ENCODE results near the gene WBP1.
"Not testable (repeated sequence)": the region's sequence is repeated elsewhere in the genome, so short reads cannot be mapped to it uniquely, and the experiment has no call there.

The WBP1 gene

DNA sequence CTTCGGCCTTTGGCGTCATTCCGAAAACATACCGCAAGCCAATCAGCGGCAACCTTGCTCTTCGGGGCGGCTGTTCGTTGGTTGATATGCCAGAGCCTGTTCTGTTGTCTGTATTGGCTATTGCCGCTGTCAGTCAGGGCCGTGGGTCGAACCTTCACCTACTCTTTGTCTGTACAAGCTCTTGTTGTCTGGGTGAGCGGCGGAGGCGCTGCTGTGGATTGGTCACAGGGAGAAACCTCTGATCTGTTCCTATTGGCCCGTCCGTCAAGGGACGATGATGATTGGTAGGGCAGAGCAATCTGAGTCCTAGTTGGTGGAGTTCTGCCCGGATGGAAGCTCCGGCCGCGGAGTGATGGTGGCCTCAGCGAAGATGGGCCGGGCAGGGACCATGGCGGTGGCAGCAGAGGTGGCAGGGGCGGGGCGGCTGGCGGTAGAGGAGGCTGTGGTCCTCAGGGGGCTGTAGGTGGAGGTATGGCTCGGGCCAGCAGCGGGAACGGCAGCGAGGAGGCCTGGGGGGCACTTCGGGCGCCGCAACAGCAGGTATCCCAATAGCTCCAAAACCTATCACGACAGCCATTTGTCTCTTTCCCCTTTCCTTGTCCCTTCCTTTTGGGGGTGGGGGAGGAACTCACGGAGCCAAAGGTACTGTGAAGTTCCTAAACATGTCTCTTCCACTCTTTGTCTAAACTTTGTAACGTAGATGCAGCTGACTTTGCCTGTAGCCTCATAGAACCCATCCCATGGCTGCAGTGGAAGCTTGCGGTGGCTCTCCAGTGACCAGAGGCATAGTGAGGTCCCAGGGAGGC, at the start of gene WBP1:
Gene WBP1 (plus strand): TSS at position 307 of the 806 bp plus-strand sequence. CDS start 165 bp downstream, at position 472.
- DNase-seq = peak; percentile 90

DNA sequence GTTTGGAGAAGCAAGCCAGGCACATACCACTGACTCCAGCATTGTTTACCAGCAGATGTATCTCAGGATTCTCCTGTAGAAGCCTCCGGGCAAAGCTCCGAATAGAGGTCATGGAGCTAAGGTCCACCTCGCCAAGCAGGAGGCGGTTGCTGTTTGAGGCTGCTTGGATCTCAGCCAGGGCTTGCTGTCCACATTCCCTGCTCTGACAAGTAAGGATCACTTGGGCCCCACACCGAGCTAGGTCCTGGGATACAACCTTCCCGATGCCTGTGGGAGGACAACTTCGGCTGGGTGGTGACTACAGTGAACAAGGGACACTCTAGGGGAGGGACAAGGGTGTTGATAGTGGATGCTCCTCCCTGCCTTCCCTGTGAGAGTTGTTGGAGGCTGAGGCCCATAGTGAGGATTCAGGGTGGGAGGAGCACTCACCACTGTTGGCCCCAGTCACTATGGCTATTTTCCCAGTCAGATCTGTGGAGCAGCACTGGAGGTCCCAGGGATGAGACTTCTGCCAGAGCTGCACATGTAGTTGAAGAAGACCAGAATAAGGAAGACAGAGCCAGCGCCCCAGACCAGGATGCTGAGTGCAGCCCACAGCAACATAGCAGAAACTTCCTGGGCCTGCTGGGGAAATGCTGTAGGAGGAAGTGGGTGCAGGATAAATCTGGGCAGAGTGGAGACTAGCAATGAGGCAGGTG, 45.1 kb upstream of the WBP1 start:
- DNase-seq = no peak

DNA sequence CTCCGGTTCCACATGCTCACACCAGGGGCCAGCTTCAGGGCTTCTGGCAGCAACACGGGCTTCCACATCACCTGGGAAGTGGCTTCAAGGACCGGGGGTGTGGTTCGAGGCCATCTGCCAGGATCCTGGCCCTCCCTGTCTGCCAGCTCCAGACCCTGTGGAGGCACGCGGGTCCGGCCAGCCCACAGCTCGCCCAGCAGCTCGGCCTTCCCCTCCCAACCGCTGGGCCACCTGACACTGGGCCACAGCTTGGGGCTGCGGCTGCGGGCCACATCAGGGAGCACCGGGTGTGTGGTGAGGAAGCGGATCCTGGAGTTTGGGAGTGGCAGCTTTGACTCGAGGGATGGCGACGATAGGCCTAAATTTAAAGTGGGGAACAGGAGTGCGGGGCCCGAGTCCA, 43.8 kb upstream of the WBP1 start:
- DNase-seq = no peak

DNA sequence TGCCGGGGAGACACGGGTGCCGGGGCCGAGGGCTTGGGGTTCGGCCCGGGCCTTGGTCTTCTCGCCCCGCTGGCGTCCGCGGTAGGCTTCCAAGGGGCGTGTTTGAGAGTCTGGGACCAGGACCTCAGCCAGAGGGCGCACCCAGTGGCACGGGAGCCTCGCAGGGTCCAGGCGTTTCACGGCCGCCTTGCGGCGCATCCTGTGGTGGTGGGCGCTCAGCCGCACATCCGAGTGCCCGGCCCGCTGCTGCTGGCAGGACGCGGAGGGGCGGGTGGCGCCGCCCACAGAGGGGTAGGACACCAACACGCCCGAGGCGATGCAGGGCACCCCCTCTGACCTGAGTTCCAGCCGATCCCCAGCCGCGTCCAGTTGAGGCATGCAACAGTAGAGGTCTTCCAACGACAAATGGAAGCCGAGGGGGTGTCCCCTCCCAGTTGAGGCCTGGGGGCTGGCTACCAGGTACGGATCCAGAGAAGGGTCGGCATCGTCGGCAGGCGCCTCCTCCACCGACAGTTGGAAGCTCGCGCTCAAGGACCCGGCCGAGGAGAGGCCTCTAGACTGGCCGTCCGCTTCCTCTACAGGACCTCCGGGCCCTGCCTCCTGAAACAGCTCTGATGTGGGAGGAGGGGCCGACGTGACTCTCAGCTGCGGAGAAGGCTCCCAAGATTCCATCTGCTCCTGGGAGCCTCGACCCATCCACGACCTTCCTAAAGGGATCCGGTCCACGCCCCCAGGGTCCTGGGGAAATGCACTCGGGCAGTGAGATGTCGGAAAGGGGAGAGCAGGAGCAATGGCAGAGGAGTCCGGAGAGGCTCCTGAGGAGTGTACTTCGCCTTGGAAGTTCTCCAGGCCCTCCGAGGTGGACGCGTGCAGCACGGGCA, 43.1 kb upstream of the WBP1 start:
- no peak for DNase-seq

DNA sequence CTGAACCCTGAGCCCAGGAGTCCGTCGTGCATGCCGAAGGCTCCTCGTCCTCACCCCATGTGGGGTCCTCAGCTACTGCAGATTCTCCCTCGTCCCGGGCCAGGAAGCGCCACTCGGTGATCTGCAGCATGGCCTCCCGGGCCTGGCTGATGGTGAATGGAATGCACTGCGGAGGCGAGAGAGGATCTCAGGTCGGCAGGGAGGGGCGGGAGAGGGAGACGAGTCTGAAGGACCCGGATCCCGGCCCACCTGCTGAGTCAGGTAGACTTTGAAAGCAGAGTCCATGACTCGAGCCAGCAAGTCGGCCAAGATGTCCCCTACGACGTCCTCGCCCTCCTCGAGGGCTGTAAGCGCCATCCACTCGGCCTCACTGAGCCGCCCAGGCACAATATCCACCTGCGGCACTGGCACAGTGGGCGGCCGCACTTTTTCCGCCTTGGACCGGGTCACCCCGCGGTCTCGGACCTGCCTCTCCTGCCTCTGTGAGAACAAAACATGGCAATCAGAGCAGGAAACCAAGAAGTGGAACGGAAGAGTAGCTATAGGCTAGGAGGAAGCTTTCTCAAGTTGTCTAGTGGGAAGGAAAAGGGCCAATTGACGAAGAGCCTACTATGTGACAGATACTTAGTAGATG, 42.4 kb upstream of the WBP1 start:
- DNase-seq = no peak

DNA sequence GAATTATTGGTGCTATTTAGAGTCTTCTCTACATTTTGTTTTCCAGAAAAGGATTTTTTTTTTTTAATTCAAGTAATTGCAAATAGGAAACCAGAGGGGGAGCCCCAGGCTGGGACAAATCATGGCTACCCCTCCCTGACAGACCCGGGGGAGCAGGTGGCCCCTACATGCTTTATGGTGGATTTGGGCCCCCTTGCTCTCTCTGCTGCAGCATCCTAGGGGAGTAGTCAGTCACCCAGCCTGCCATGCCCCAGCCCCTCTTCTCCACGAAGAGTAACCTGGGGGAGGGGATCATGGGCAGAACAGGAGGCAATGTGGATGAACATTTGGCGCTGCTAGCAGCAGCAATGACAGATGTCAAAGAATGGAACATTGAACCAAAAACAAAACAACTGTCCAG, 41.5 kb upstream of the WBP1 start:
- no peak for DNase-seq

DNA sequence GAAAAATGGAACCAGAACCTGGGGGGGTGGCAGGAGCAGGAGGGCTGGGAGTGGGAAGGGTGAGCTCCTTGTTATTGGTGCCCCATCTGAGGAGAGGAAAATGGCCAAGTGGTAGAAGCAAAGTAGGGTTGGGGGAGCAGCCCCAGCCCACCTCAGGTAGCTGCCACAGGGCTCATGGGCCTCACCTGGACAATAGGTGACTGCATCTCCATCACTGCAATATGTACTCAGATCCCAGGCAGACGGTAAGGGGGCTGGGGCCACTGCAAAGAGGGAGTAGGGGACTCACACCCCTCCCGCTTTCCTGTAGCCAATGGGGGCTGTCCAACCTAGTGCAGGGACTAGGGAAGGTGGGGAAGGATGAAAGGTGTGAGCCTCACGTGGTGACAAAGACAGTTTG, 41.0 kb upstream of the WBP1 start:
- no peak for DNase-seq

DNA sequence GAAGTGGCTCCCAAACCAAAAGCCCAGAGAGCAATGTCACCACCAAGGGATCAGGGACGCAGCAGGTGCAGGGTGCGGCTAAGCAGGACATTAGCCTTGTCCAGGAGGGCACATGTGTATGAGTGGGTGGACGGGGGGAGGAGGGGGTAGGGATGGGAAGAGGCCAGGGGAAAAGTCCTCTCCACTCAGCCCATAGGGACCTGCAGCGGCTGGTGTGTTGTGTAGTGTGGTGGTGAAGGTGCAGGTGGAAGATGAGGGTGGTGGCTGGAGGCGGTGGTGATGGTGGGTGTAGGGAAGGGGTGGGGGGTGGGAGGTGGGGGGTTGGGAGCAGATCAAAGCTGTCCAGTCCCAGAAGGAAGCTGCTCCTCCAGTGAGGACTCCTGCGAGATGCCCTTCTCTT, 40.5 kb upstream of the WBP1 start:
- no peak for DNase-seq

DNA sequence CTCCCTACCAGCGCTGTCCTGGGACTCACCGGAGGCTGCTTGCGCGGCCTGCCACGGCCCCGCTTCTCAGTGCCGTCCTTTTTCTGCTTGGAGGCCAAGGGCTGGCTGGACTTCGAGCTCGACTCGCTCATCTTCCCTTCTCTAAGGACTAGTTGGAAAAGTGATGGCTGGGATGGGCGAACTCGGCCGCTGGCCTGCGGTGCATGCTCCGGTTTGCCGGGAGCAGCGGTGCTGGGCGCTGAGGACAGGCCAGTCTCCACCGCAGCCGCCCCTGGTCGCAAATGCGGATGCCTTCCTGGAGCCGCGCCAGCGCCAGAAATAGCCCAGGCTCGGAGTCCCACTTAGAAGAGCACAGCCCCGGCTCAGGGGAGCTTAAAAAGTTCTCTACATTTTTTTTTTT, 39.9 kb upstream of the WBP1 start:
- DNase-seq = no peak

DNA sequence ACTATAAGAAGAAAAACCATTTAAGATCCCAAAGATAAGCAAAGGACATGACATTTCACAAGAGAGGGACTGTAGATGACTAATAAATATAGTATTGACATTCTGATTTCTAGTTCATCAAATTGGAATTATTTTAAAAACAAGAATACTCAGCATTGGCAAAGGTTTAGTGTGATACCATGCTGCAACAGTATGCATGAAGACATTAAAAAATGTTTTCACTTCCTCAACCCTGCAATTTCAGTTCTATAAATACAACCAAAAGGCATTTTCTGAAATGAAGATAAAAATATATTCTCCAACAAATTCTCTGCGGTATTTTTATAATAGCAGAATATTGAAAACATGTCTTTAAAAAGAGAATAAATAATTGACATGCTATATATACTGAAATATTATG, 38.9 kb upstream of the WBP1 start:
- no peak for DNase-seq

DNA sequence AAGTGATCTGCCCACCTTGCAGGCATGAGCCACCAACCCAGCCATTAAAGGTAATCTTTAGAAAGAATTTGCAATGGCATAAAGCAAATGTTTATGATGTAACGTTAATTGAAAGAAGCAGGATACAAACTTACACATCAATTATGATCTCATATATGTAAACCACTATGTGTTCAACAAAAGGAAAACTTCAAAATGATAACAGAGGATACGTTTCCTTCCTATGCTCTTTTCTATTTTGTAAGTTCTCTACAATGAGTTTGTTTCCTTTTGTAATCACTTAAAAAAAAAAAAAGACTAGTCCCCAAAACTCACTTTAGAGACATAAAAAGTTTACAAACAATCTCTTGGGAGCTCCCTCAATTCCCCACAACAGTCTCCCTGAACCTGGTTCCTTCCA, 38.2 kb upstream of the WBP1 start:
- DNase-seq = no peak

DNA sequence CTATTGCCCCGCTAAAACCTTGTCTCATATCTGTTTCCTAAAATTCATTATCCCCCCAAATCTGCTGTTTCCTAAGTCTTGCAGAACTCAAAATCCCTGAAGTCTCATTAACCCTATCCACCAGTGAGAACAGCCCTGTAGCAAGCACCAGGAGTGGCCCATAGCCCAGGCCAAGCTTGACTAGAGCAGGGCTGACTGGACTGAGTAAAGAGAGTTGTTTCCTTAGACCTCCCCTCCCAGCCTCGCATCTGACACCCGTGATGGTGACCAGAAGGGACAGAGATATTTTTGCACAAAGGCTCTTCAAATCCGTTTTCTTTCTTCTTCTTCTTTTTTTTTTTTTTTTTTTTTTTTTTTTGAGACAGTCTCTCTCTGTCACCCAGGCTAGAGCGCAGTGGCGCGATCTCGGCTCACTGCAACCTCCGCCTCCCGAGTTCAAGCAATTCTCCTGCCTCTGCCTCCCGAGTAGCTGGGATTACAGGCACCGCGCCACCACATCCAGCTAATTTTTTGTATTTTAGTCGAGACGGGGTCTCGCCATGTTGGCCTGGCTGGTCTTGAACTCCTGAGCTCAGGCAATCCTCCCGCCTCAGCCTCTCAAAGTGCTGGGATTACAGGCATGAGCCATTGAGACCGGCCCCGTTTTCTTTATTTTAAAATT, 37.7 kb upstream of the WBP1 start:
- not testable (repeated sequence) for DNase-seq

DNA sequence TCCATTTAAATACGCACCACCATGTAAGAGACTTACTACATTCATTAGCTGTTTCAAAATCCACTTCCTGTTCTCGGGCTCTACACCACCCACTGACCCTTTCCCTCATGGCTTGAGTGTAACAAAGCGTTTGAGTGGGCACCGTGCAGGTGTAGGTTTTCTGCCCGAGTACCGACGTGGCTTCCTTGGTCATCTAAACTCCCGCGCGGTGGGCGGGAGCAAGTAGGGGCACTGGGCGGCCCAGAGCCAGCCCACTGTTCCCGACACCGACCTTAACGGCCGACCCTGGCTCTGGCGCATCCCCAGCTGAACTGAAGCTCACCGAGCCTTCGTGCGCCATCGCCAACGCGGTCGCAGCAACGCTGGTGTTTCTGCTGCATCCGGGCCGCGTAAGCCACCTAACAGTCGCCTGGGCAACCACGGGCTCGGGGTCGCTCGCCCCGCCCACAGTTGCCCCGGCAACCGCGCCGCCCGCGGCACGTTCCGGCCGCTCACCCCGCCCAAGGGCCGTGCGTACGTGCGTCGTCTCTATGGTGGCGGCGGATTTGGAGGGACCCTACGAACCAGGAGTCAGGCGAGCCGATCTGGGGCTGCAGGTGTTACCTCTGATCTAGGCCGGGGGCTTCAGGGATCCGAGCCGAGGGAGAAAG, 36.9 kb upstream of the WBP1 start, which contains the start of the genes C2orf81 and WDR54:
Gene C2orf81 (minus strand): TSS at position 399 of the 650 bp plus-strand sequence. CDS start 59 bp downstream, at position 340.
Gene WDR54 (plus strand): TSS at position 510 of the 650 bp plus-strand sequence. CDS start 424 bp downstream, outside the sequence.
- DNase-seq = peak; percentile 97

DNA sequence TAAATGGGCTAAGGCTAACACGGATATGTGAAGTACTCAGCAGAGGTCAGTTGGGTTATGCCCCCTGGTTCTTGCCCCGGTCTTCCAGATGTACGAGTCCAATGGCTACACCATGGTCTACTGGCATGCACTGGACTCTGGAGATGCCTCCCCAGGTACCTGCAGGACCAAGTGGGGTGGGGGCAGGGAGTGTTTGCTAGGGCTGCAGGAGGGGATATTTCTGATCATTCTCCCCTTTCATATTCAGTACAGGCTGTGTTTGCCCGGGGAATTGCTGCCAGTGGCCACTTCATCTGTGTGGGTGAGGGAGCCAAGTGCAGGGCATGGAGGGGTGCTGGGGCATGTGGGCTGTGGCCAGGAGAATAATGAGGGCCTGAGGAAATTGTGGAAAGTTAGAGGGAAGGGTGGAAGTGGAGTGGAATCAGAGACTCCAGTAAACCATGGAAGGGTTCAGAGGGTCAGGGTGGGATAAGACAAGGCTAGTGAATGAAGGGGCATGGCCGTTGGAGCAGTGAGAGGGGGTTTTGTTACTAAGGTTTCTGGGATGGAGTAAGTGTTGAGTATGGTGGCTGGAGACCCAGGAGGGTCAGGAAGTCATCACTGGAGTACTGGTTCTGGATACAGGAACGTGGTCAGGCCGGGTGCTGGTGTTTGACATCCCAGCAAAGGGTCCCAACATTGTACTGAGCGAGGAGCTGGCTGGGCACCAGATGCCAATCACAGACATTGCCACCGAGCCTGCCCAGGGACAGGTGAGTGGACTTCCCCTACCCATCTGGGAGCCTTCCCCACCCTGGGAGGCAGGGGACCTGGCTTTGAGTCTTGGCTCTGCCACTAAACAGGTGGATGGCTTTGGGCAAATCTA, 34.8 kb upstream of the WBP1 start:
- DNase-seq = no peak

DNA sequence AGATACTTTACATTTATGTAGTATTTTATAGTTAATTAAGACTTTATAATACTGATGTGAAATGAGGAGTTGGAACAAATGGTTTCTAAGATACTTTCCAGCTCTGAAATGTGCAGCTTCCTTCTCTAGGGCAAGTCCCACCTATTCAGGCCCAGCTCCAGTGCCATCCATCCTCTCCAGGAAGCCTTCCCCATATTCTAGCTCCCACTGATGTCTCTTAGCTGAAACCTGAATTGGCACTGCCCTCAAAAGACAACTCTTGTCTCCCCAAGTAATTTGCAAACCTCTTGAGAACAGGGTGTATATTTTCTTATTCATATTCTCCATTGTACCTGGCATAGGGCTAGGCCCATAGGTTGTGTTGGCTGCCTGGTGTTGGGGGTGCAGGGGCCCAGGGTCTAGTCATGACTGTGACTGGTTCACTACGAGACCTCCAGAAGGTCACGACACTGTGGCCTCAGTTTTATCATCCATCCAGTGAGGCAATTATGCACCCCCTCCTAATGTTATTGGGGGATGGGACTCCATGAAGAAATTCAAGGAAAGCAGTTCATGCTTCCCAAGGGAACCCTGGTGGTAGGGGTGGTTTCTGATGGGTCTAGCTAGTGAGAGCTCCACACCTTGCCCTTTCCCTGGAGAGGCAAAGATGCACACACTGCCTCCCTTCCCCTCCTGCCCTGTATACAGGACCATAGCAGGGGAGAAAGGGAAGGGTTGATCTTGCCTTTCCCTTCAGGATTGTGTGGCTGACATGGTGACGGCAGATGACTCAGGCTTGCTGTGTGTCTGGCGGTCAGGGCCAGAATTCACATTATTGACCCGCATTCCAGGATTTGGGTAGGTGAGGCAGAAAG, 33.9 kb upstream of the WBP1 start:
- DNase-seq = peak; percentile 21

DNA sequence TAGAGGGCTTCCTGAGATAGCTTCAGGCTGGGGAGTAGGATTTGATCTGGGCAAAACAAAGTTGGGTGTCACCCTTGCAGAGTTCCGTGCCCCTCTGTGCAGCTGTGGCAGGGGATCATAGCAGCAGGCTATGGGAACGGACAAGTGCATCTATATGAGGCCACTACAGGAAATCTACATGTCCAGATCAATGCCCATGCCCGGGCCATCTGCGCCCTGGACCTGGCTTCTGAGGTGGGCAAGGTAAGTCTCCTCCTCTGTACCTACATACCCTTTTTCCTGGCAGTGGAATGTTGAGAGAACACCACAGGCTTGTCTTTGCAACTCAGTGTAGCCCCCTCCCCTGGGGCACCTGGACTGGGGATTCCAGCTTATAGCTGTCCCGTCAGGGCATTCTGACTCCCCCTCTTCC, 33.2 kb upstream of the WBP1 start:
- DNase-seq = no peak

DNA sequence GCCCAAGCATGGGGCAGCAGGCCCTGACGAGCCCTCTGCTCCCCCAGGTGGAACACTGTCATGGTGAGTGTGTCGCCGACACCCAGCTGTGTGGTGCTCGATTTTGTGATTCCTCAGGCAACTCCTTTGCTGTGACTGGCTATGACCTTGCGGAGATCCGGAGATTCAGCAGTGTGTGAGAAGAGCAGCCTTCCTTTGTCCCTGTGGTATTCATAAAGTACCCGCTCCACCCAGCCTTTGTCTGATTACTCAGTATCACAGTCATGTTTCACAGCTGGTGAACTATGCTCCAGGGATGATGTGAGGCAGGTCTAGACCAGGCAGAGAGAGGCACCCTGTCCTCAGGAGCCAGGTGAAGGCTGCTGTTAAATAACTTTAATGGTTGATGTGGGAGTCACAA, 32.7 kb upstream of the WBP1 start:
- DNase-seq = no peak

DNA sequence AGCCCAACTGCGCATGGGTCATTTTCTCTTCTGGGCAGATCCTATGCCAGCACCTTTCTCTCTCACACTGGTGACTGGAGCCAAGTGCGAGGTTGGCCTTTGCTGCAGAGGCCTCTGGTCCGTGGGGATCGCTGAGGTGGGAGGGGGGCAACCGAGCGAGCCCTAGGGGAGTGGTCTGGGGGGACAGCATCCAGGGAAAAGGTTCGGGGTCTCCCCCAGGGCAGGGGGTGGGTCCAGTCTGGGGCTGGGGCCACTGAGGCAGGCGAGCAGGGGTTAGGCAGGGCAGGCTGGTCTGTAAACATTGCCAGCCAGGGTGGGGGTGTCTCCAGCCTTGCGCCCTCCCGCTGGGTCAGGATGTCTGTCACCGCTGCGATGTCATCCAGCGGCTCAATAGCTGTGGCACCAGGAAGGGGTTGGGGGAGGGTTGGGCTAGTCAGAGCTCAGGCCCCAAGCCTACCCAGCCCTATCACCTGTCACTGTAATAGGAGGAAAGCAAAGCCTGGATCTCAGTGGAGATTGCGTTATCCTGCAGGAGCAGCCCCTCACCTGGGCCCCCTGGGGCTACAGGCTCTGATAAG, 32.0 kb upstream of the WBP1 start:
- DNase-seq = no peak

DNA sequence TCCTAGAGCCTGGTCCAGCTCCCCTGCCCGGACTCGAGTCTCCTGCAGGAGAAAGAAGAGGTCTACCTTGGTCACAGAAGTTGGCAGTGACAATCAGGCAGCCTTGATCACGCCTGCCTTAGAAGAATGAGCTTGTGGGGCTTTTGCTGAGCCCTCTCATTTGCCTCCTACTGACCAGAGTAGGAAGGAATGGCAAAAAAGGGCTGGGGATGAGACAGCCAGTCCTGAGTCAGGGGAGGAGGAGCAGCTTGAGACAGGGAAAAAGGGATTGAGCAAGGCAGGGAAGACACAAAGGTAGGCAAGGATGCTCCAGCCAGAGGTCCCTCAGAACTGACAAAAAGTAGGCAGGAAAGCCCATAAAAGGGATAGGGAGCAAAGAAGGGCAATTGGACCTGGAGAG, 30.7 kb upstream of the WBP1 start:
- no peak for DNase-seq

Measured in 8988T (cell line).